Peyer's patch (tissue), 4 donors: Measurements from ENCODE around the gene CUBN.

ENCODE experiments used
- POLR2A ChIP-seq, 2 donors: fragments of 450-650 bp; IDR thresholded peaks; one replicate each; pipeline ENCODE4 v1.5.1; 2017; ENCODE audit warnings: antibody characterized with exemption in 2 of 2, mild to moderate bottlenecking in 2 of 2, moderate library complexity in 2 of 2
- TF ChIP-seq, protein P1 (sequence below), 6 experiments: fragments of 450-650 bp in 4 of 6; fragments of 200-600 bp in 2 of 6; sonication (generic) in 1 of 6; IDR thresholded peaks; one replicate each; pipeline ENCODE4 v1.5.1; 2017 to 2019; ENCODE audit warnings: antibody characterized with exemption in 6 of 6, mild to moderate bottlenecking in 3 of 6, moderate library complexity in 1 of 6

DNA sequence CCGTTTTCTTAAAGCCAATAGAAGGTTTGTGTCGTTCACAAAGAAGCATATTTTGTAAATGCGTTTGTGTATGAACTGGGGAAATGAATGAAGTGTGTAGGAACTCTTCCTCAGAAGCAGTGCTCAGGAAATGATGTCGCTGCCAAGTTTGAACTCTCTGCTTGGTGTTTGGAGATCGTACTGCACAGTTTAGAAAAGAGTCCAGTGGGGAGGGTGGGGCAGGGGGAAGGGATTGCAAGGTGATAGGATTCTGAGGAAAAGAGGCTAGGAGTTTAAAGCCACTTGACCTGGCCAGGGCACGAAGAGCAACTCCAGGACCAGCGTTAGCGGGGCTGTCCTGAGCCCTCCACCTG lies 122.2 kb downstream of the CUBN start:
- TF ChIP-seq POLR2A (IDR thresholded peaks at IDR 0.05): no peak
- TF ChIP-seq, protein P1, sequence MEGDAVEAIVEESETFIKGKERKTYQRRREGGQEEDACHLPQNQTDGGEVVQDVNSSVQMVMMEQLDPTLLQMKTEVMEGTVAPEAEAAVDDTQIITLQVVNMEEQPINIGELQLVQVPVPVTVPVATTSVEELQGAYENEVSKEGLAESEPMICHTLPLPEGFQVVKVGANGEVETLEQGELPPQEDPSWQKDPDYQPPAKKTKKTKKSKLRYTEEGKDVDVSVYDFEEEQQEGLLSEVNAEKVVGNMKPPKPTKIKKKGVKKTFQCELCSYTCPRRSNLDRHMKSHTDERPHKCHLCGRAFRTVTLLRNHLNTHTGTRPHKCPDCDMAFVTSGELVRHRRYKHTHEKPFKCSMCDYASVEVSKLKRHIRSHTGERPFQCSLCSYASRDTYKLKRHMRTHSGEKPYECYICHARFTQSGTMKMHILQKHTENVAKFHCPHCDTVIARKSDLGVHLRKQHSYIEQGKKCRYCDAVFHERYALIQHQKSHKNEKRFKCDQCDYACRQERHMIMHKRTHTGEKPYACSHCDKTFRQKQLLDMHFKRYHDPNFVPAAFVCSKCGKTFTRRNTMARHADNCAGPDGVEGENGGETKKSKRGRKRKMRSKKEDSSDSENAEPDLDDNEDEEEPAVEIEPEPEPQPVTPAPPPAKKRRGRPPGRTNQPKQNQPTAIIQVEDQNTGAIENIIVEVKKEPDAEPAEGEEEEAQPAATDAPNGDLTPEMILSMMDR (IDR thresholded peaks at IDR 0.05): no peak
